ENCODE data around the gene HSDL1.

DNA sequence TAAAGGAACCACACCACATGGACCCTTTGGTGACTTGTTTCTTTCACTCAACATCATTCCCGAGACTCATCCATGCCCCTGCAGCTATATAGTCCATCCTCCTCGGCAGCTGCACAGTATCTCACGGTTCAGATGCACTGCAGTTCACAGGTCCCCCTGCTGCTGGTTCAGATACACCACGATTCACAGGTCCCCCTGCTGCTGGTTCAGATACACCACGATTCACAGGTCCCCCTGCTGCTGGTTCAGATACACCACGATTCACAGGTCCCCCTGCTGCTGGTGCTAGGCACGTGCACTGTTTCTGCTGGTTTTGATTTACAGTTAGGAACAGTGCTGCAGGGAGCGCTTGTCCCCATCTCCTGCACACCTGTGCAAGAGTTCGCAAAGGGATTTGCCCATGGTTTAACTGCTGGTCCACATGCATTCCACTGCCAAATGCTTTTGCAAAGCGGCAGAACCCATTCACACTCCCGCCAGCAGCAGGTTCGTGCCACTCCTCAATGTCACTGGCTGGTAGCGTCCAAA, 3.8 kb downstream of the HSDL1 start:
- TF ChIP-seq, protein P1, sequence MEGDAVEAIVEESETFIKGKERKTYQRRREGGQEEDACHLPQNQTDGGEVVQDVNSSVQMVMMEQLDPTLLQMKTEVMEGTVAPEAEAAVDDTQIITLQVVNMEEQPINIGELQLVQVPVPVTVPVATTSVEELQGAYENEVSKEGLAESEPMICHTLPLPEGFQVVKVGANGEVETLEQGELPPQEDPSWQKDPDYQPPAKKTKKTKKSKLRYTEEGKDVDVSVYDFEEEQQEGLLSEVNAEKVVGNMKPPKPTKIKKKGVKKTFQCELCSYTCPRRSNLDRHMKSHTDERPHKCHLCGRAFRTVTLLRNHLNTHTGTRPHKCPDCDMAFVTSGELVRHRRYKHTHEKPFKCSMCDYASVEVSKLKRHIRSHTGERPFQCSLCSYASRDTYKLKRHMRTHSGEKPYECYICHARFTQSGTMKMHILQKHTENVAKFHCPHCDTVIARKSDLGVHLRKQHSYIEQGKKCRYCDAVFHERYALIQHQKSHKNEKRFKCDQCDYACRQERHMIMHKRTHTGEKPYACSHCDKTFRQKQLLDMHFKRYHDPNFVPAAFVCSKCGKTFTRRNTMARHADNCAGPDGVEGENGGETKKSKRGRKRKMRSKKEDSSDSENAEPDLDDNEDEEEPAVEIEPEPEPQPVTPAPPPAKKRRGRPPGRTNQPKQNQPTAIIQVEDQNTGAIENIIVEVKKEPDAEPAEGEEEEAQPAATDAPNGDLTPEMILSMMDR (IDR thresholded peaks at IDR 0.05), result peak; percentile 23
- no peak for TF ChIP-seq EZH2 (IDR thresholded peaks at IDR 0.05; ENCODE audit: borderline replicate concordance, insufficient read depth, low read depth, low read length, poor library complexity, severe bottlenecking)

Measured in B cell (primary cell).